GM12865 (cell line): ENCODE measurements around the gene SLAMF1.

ENCODE experiments used
- DNase-seq: peaks from one replicate; pipeline ENCODE4 v3.0.0; 2010; ENCODE audit warnings: low read depth
- H3K4me3 ChIP-seq: 2 replicates; pipeline ENCODE4 v1.5.1; 2011; ENCODE audit warnings: mild to moderate bottlenecking, low read depth, low read length, control low read depth
- TF ChIP-seq, protein P1 (sequence below): IDR thresholded peaks from 2 replicates; pipeline ENCODE4 v1.5.1; 2011; ENCODE audit warnings: low read length, control low read depth, low read depth, inconsistent platforms; ENCODE audit not compliant: insufficient read depth; ENCODE audit errors: missing control alignments

SLAMF1 gene

DNA sequence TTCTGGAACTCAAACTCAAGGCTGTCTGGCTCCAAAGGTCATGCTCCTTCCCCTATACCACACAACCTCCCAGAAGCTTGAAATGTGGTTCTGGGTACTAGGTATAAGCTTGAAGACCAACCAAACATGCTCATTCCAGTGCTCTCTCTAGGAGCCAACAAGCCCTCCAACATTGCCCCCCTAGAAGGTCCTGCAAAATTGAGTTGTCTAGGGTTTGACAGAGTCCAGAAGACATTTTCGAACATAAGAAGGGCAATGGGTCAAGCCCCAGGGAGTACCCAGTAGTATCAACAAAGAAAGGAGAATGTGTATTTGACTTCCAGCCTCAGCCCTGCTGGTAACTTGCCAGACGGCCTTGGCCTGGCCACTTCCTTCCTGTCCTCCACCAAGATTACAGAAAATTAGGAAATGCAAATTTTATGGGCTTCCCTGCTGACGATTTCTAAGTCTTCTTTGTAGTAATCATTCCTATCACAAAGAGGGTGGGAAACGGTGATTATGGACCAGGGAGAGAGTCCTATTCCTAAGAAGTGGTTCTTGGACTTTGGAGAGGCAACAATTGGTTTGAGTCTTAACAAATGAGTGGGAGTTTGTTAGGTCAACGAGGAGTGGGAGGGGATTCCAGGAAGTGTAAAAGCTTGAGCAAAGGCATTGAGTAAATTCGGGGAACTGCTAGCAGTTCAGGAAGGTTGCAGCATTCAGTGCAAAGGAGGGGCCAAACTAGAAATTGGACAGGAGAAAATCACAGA, 18.7 kb upstream of the SLAMF1 start:
- H3K4me3 ChIP-seq = peak overlapping the region; percentile 38
- TF ChIP-seq, protein P1, sequence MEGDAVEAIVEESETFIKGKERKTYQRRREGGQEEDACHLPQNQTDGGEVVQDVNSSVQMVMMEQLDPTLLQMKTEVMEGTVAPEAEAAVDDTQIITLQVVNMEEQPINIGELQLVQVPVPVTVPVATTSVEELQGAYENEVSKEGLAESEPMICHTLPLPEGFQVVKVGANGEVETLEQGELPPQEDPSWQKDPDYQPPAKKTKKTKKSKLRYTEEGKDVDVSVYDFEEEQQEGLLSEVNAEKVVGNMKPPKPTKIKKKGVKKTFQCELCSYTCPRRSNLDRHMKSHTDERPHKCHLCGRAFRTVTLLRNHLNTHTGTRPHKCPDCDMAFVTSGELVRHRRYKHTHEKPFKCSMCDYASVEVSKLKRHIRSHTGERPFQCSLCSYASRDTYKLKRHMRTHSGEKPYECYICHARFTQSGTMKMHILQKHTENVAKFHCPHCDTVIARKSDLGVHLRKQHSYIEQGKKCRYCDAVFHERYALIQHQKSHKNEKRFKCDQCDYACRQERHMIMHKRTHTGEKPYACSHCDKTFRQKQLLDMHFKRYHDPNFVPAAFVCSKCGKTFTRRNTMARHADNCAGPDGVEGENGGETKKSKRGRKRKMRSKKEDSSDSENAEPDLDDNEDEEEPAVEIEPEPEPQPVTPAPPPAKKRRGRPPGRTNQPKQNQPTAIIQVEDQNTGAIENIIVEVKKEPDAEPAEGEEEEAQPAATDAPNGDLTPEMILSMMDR = no peak
- DNase-seq = peak; percentile 73

DNA sequence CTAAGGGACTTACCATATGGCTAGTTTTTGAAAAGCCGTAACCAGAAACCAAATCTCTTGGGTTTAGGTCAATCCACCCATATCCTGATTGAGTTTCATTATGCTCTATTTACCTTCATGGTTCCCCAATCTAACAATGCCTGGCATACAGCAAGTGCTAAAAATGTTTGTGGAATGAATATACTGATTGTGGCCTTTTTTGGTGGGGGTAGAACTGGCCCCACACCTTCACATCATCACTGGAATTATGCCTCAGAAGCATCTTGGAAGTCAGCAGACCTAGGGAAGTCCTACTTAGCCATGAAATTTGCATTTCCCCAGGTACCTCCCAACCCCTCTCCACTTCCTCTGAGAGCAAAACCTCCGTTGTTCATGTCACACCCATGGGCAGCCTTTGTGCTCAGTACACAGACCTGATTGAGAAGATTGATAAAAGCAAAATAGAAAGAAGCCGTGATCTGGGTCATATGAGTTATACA, 17.8 kb upstream of the SLAMF1 start:
- H3K4me3 ChIP-seq = peak overlapping the region; percentile 38
- peak; percentile 87 for DNase-seq
- TF ChIP-seq, protein P1 = no peak

DNA sequence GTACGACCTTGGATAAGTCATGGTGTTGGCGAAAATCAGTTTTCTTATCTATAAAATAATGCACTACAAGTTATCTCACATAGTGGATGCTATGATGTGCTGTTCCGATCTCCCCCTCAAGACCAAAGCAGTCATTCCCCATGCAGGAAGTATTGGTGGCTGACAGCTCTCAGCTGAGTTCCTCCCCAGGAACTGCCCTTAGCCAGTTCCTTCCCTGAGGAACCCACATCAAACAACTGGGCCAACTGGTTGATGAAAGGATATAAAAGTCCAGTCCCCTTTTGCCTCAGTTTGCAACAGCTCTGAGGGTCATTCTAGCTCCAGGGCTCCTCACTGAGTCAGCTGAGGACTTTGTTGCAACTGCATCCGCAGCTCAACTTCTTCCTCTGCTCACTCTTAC, 16.1 kb upstream of the SLAMF1 start:
- peak; percentile 35 for DNase-seq
- TF ChIP-seq, protein P1 = no peak
- no peak overlapping the region for H3K4me3 ChIP-seq

DNA sequence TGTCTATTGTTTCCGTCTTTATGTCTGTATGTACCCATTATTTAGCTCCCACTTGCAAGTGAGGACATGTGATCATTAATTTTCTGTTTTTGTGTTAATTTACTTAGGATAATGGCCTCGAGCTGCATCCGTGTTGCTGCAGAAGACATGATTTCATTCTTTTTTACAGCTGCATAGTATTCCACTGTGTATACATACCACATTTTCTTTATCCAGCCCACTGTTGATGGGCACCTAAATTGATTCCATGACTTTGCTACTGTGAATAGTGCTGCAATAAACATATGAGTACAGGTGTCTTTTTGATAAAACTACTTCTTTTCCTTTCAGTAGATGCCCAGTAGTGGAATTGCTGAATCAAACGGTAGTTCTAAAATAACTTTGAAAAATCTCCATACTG, 12.7 kb upstream of the SLAMF1 start:
- H3K4me3 ChIP-seq = no peak overlapping the region
- no peak for DNase-seq
- TF ChIP-seq, protein P1 = no peak

DNA sequence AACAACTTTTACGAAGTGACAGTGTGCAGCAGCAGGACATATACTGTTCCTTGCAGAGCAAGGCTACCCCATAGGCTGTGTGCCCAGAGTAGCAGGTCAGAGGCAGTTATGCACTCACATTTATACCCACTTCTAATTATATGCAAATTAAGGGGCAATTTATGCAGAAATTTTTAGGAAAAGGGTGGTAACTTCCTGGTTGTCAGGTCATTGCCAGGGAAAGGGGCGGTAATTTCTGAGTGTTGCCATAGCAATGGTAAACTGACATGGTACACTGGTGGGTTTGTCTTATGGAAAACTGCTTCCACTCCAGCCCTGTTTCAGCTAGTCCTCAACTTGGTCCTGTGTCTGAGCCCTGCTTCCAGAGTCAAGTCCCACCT, 12.0 kb upstream of the SLAMF1 start:
- peak; percentile 51 for DNase-seq
- TF ChIP-seq, protein P1 = no peak

DNA sequence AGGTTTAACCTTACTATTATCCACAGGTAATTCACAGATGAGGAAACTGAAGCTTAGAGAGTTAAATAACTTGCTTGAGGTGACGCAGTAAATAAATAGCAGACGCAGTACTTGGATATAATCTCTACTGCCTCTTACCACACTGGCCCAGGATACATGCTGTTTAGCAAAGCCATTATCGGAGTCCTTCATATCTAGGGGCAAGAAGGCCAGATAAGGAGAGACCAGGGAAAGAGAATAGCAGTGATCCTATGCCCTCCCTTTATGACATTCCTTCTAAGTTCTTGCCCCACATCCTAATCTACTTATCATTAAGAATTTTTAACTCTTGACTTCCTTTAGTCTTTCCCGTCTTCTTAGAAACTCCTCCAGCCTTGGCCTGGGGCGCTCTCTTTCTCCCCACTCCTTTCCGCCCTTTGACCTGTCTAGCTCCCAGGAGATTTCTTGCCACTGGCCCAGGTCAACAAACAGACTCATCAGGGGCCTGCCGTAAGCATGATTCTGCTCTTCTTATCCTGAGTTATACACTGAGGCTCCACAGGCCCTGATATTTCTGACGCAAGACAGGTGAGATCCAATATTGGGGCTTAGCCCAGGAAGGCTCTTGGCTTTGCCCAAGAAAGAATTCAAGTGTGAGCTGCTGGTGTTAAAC, 11.4 kb upstream of the SLAMF1 start:
- TF ChIP-seq, protein P1 = no peak
- DNase-seq = no peak
- H3K4me3 ChIP-seq = peak overlapping the region; percentile 46

More for the DNA sequence above, 12.0 kb upstream of the SLAMF1 start:
- peak overlapping the region; percentile 46 for H3K4me3 ChIP-seq
